Testis (tissue), 3 donors: Measurements from ENCODE around the gene ATP6V0D1. TPM values are rescaled to one million over a fixed set of nuclear protein-coding genes. Genes with fewer than 3 reads are reported as not detected.

Experiments
- DNase-seq: peaks from one replicate; pipeline ENCODE4 v3.0.0-alpha.2; 2019
- H3K27ac ChIP-seq, 2 donors: fragments of 200-600 bp; sonication (generic); one replicate each; pipeline ENCODE4 v1.5.1; 2019
- H3K27me3 ChIP-seq: fragments of 200-600 bp; sonication (generic); one replicate; pipeline ENCODE4 v1.5.1; 2019
- H3K36me3 ChIP-seq: fragments of 200-600 bp; sonication (generic); one replicate; pipeline ENCODE4 v1.5.1; 2017; ENCODE audit warnings: low read depth; ENCODE audit errors: missing control alignments
- H3K4me1 ChIP-seq: fragments of 200-600 bp; sonication (generic); one replicate; pipeline ENCODE4 v1.5.1; 2019
- H3K4me3 ChIP-seq, 2 donors: fragments of 200-600 bp; sonication (generic); one replicate each; pipeline ENCODE4 v1.5.1; 2017 to 2019
- H3K9me3 ChIP-seq: fragments of 200-600 bp; sonication (generic); one replicate; pipeline ENCODE4 v1.5.1; 2017
- CTCF ChIP-seq, 3 experiments: fragments of 450-650 bp in 2 of 3; fragments of 200-600 bp in 1 of 3; sonication (generic) in 1 of 3; IDR thresholded peaks; one replicate each; pipeline ENCODE4 v1.5.1; 2016 to 2019; ENCODE audit warnings: antibody characterized with exemption in 3 of 3, mild to moderate bottlenecking in 2 of 3, moderate library complexity in 1 of 3
- POLR2A ChIP-seq: fragments of 450-650 bp; IDR thresholded peaks from one replicate; pipeline ENCODE4 v1.6.1; 2017; ENCODE audit warnings: antibody characterized with exemption, mild to moderate bottlenecking, moderate library complexity
- WGBS, 2 donors: methylation state at CpG; one replicate each; pipeline ENCODE4 v1.1.5; 2018; 5-methylcytosine and 5-hydroxymethylcytosine counted together
- intact Hi-C: fragments of 100-400 bp; cut with DNase I; formaldehyde crosslinking; loops from one replicate; pipeline ENCODE4 v1.15.1; 2023; ENCODE audit warnings: low total_unique reads
- polyA plus RNA-seq: library from polyadenylated mRNA; stranded (reverse); fragments of 350-450 nt; fragmentation: Illumina TruSeq; extraction: RNeasy Lipid Tissue Mini Kit (QIAGEN cat#74804); gene quantifications from one replicate; pipeline ENCODE4 v1.2.3, GENCODE V29; 2014; ENCODE audit warnings: low read depth, low replicate concordance; ENCODE audit not compliant: insufficient read depth
- total RNA-seq, 2 donors: library from RNA; depleted of rRNA; stranded (reverse); fragments of >200 nt; gene quantifications; one replicate each; pipeline ENCODE4 v1.2.3, GENCODE V29; 2016

Gene ATP6V0D1
- total and polyA plus RNA-seq, 3 donors from 2014 or later = 95.0 to 165 (median 135) TPM

DNA sequence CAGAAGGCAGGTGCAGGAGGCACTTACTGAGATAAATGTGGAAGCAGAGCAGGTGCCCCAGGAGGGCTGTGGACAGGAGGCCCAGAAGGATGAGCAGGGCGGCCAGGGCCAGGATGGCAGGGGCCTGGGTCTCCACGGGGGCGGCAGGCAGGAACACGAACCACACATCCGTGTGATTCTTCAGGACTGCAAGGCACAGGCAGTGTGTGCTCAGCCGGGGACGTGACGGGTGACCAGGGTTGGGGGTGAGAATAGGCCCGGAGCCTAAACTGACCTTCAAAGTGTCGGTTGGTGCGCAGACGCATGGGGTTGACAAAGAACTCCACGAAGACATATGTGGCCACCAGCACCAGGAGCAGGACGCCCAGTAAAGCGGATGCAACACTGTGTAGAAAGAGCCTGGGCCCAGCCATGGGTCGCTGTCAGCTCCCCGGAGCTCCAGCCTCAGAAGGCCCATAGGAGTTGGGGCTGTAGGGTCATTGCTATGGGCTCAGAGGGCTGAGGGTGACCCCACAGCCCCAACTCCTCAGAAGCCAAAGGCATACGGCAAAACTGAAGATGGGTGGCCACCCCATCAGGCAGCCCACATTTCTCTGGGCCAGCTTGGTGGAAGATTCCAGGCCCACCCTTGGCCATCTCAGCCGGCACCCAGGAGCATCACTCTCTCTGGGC lies 82.3 kb downstream of the ATP6V0D1 start:
- WGBS, 2 donors = 89 to 92% methylated on average over 18 to 19 of the region's 19 CpGs
- no peak for DNase-seq
- peaks cover 22% of the 10 kb centered on the region for H3K4me1 ChIP-seq
- H3K9me3 ChIP-seq = no peaks in the 10 kb centered on the region
- no peak overlapping the region for H3K27ac ChIP-seq
- no peaks in the 10 kb centered on the region for H3K36me3 ChIP-seq
- no peak overlapping the region for H3K4me3 ChIP-seq
- intact Hi-C loops = no loop called here
- H3K27me3 ChIP-seq = no peaks in the 10 kb centered on the region
- TF ChIP-seq POLR2A (no peak), CTCF (IDR thresholded peaks at IDR 0.05) (no peak)

DNA sequence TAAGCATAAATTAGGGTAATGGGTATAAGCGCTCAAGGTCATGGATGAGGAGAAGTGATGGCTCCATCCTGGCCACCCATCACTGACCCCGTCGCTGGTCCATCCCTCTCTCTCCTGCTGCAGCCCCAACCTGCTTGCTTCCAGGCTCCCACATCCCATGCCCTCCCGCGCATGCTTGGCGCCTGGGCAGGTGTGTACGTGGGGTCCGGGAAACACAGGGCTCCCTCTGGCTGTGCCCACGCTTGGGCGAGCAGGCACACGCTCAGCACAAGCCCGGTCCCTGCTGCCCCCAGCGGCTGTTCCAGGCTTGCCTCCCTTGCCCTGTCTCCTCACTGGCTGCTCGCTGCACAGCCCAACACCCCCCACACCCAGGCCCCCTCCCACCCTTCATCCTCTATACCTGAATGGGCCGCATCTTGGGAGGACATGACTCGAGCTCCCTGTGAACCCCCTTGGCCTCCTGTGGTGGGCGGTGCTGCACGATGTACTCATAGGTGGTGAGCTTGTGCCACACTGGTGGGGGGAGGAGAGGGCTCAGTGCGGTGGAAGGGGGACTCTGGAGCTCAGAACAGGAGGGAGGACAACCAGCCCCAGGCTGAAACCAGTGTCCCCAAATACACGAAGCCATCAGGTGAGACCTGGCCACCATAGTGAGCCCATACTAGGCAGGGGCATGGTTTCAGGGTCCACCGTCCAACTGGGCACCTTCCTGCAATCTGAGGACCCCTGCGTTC lies 83.0 kb downstream of the ATP6V0D1 start:
- DNase-seq = no peak
- peaks cover 25% of the 10 kb centered on the region for H3K4me1 ChIP-seq
- intact Hi-C loops = no loop called here
- TF ChIP-seq POLR2A (no peak), CTCF (IDR thresholded peaks at IDR 0.05) (no peak)
- no peaks in the 10 kb centered on the region for H3K27me3 ChIP-seq
- no peak overlapping the region for H3K4me3 ChIP-seq
- no peaks in the 10 kb centered on the region for H3K36me3 ChIP-seq
- H3K9me3 ChIP-seq = no peaks in the 10 kb centered on the region
- 83 to 87% methylated on average over 19 to 20 of the region's 22 CpGs for WGBS, 2 donors
- no peak overlapping the region for H3K27ac ChIP-seq

- H3K9me3 ChIP-seq = no peaks in the 10 kb centered on the region
- H3K4me3 ChIP-seq = no peak overlapping the region
- no peaks in the 10 kb centered on the region for H3K27me3 ChIP-seq
- peak overlapping the region in 1 of 2 donors; percentile 26 for H3K27ac ChIP-seq
- H3K36me3 ChIP-seq = no peaks in the 10 kb centered on the region
- 79 to 85% methylated on average over 8 to 14 of the region's 15 CpGs for WGBS, 2 donors
- no peak for DNase-seq
- peaks cover 30% of the 10 kb centered on the region for H3K4me1 ChIP-seq
- no peak for TF ChIP-seq CTCF (IDR thresholded peaks at IDR 0.05)
- TF ChIP-seq POLR2A = no peak
- intact Hi-C loops = no loop called here
These were observed 83.7 kb downstream of the ATP6V0D1 start for GRCh38 chr16:67397036-67397801.

- peaks cover 30% of the 10 kb centered on the region for H3K4me1 ChIP-seq
- H3K27me3 ChIP-seq = no peaks in the 10 kb centered on the region
- H3K9me3 ChIP-seq = no peaks in the 10 kb centered on the region
- intact Hi-C loops = no loop called here
- peak overlapping the region in 1 of 2 donors; percentile 26 for H3K27ac ChIP-seq
- H3K36me3 ChIP-seq = no peaks in the 10 kb centered on the region
- TF ChIP-seq POLR2A (no peak), CTCF (IDR thresholded peaks at IDR 0.05) (no peak)
- peak; percentile 77 for DNase-seq
- no peak overlapping the region for H3K4me3 ChIP-seq
- 20 to 46% methylated on average over 16 to 31 of the region's 31 CpGs for WGBS, 2 donors
These were observed 84.6 kb downstream of the ATP6V0D1 start for GRCh38 chr16:67396159-67397035.
